Right renal cortex interstitium (tissue), 3 donors: ENCODE measurements around the gene DDX27. TPM values are rescaled to one million over a fixed set of nuclear protein-coding genes. Genes with fewer than 3 reads are reported as not detected.

ENCODE experiments used
- DNase-seq, 3 donors: peaks; one replicate each; pipeline ENCODE4 v3.0.0-alpha.2; 2013; ENCODE audit warnings: low read depth in 3 of 3, low spot score in 2 of 3
- polyA plus RNA-seq, 3 donors: library from polyadenylated mRNA; unstranded; fragments of 120-200 nt; gene quantifications; one replicate each; pipeline ENCODE4 v1.2.1, GENCODE V29; 2013; ENCODE audit not compliant: insufficient read length in 3 of 3

Gene DDX27
- polyA plus RNA-seq, 3 donors: 45.7 to 49.1 (median 45.7) TPM

- DNase-seq: no peak
These were observed 57.1 kb downstream of the DDX27 start for GRCh38 chr20:49276161-49276960.

GRCh38 chr20:49276961-49277785 lies 58.0 kb downstream of the DDX27 start:
- DNase-seq: no peak

- no peak for DNase-seq
These were observed 58.5 kb downstream of the DDX27 start for GRCh38 chr20:49277786-49278035.

GRCh38 chr20:49278036-49278817 lies 59.0 kb downstream of the DDX27 start, which contains the start of gene ZNFX1:
Gene ZNFX1, minus strand, starts transcription at chr20:49278057. Its CDS starts 2,218 bp downstream, at chr20:49275839.
- peak; percentile 96 to 98 (median 97) for DNase-seq

GRCh38 chr20:49278818-49279676 lies 59.8 kb downstream of the DDX27 start:
- DNase-seq: no peak

- DNase-seq: no peak
These were observed 60.7 kb downstream of the DDX27 start for GRCh38 chr20:49279677-49280462.

- DNase-seq: no peak
These were observed 61.3 kb downstream of the DDX27 start for GRCh38 chr20:49280463-49281058.

- no peak for DNase-seq
These were observed 62.1 kb downstream of the DDX27 start for GRCh38 chr20:49281059-49281912.

GRCh38 chr20:49281913-49282467 lies 62.8 kb downstream of the DDX27 start:
- no peak for DNase-seq

GRCh38 chr20:49282584-49283171 lies 63.5 kb downstream of the DDX27 start:
- no peak for DNase-seq

GRCh38 chr20:49283176-49283702 lies 64.0 kb downstream of the DDX27 start:
- DNase-seq: no peak

- no peak for DNase-seq
These were observed 64.7 kb downstream of the DDX27 start for GRCh38 chr20:49283703-49284625.

- DNase-seq: no peak
These were observed 65.6 kb downstream of the DDX27 start for GRCh38 chr20:49284818-49285217.

GRCh38 chr20:49285233-49285668 lies 66.0 kb downstream of the DDX27 start:
- DNase-seq: no peak

GRCh38 chr20:49285813-49286494 lies 66.7 kb downstream of the DDX27 start:
- DNase-seq: no peak
